SKM-1 (cell line): Measurements from ENCODE around the gene LIPG.
"Not testable (repeated sequence)": the region's sequence is repeated elsewhere in the genome, so short reads cannot be mapped to it uniquely, and the experiment has no call there.

Experiments
- DNase-seq: peaks from one replicate; lab custom pipeline; 2025; ENCODE audit not compliant: unreplicated experiment; lab: John Stamatoyannopoulos, UW

The LIPG gene

DNA sequence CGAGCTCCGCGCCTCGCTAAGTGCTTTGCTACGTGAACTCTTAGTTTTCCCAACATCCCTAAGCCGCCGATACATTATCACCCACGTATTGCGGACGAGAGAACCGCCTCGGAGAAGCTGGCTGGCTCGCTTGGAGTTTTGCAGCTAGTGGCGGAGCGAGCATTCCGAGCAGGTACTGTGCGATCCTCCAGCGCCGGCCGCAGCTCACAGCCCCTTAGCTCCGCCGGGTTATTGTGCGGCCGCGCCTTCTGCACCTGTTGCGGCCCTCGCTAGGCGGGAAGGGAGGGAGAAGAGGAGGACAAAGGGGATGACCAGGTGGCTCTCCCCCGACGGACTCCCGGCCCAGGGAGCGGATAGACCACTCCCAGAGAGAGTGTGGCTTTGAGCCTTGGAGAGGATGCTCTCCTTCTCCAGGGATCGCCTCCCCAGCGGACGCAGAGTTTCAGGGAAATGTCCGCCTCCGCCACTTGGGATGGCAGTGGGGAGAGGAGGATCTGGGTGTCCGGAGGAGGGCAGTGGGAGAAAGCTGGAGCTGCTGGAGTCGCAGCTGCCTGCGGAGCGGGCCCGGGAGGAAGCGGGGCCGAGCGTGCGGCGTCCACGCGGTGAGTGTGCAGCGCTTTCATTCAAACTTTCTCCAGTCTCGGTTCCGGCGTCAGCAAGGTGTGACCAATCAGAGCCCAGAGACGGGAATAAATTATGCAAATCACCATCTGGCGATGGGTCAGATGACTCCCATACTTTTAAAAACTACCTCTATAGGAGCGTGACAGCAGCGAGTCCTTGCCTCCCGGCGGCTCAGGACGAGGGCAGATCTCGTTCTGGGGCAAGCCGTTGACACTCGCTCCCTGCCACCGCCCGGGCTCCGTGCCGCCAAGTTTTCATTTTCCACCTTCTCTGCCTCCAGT, at the start of gene LIPG:
LIPG (plus strand) TSS at position 769 of the 905 bp plus-strand sequence. CDS start 252 bp downstream, outside the sequence.
- no peak for DNase-seq

DNA sequence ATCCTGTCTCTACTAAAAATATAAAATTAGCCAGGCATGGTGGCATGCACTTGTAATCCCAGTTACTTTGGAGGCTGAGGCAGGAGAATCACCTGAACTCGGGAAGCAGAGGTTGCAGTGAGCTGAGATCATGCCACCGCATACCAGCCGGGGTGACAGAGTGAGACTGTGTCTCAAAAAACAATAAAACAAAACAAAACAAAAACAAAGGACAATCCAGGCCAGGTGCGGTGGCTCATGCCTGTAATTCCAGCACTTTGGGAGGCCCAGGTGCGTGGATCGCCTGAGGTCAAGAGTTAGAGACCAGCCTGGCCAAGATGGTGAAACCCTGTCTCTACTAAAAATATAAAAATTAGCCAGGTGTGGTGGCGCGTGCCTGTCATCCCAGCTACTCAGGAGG, 49.0 kb upstream of the LIPG start:
- DNase-seq = not testable (repeated sequence)

DNA sequence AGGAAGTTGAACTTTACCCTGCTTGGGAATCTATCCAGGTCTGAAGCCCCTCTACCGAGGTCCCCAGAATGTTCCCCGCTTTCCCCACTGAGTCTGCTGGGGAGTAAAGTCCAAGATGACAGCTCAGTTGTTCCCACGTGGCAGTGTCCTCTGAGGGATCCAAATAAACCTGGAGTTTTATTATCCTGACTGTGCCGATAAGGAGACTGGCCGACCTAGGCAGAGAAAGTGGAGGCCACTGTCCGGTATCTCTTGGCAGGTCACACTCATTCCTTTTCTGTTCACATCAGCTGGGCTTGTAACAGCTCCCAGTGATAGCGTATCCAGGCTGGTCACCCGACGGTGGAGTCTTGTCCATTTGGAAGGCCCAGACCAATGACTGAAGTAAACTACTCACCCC, 47.3 kb upstream of the LIPG start:
- no peak for DNase-seq

DNA sequence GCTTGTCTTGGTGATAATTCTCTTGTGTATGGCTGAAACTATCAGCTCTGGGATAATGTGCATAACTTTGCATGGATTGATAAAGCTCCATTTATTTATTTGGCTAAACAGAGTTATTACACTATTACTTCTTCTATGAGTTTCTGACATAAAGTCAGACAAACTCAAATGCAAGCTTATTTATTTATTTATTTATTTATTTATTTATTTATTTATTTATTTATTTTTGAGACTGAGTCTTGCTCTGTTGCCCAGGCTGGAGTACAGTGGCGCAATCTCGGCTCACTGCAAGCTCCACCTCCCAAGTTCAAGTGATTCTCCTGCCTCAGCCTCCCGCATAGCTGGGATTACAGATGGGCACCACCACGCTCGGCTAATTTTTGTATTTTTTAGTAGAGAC, 46.9 kb upstream of the LIPG start:
- not testable (repeated sequence) for DNase-seq

DNA sequence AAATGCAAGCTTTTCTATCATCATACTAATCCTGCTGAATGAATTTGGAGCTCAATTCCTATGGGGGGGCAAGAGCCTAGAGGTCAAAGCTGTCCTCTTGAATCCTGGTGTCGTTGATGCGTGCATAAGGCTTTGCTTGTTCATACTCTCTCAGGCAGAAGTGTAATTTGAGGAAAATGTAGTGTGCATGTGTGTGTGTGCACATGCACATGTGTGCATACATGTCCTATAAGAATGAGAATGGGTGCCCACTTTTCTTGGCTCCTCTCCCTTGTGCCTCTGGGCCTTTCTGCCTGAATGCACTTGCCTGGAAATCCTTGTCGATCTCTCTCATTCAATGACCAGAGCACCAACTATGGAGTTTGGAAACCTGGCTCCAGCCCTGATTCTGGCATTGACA, 46.3 kb upstream of the LIPG start:
- no peak for DNase-seq

DNA sequence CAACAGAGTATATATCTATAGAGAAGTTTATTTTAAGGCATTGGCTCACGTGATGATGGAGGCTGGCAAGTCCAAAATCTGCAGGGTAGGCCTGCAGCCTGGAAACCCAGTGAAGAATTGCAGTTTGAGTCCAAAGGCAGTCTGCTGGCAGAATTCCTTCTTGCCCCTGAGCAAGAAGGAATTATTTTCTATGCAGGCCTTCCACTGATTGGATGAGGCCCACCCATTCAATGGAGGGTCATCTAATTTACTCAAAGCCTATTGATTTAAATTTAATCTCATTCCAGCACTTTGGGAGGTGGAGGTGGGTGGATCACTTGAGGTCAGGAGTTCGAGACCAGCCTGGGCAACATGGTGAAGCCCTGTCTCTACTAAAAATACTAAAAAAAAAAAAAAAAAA, 44.4 kb upstream of the LIPG start:
- no peak for DNase-seq

DNA sequence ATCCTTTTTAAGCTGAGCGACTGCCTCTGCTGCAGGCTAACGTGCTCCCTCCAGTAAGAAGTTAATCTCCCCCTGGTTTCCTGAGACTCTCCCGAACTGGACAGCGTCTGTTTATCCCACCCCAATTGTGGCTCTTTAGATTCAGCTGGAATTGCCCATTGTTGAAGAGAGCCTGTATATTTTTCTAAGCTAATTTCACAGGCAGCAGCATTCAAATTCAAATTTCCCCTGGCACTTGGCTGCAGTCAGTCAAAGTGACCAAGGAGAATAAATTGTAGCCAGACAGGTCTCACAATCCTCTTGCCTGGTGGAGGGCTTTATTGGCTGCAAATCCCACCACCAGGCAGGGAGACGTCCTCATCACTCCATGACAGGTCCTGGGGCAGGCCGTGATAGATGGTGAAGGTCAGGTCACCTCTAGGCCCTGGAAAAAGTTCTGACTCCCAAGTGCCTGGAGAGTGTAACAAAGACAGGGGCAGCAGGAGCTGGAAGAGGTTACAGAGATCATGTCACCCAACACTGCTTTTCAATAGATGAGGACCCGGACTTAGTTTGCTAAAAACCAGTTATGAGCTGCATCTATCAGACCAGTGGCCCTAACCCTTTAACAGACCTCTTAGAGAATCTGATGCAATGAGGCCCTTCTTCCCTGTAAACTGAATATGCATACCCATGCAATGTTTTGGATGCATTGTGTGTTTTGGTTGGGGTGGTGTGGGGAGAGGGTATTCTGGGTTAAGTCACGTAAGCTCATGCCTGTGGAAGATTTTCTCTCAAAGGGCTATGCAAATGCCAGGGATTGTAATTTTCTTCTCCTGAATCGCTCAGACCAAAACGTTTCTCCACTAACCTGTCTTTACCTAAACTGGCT, 42.5 kb upstream of the LIPG start:
- DNase-seq = no peak

DNA sequence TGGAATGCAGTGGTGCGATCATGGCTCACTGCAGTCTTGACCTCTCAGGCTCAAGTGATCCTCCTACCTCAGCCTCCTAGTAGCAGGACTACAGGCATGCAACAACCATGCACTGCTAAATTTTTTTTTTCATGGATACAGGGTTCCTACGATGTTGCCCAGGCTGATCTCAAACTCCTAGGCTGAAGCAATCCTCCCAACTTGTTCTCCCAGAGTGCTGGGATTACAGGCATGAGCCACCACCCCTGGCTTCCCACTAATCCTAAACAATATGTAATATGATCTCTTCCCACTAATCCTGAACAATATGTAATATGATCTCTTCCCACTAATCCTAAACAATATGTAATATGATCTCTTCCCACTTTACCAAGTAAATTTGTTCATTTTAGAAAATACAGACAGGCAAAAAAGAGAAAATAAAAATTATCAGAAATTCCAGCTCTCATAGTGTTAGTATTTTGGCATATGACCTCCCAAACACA, 41.2 kb upstream of the LIPG start:
- DNase-seq = no peak

DNA sequence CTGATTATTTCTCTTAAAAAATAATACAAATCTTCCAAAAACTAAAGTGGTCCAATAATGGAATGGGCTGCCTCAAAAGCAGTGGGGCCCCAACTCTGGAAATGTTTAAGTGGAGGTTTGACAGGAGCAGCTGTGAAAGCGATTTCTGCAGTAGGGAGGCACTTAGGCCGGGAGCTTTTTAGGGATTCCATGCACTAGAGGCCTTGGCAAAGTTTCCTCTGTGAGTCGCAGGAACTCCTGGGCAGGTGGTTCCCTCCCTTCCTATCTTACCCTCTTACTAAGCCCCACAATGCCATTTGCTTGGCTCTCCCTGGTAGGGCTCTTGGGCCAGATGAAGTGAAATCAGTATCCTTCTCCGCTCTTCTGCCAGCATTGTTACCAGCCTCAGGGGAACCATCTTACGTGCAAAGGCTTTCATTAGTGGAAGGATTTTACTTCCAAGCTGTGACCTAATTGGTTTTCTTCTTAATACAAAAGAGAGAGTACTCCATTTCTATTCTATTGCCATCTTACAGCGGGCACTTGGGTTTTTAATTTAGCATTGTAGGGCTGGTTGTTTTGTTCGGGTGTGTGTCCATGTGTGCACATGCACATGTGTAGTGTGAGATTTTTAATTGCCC, 40.5 kb upstream of the LIPG start:
- no peak for DNase-seq

DNA sequence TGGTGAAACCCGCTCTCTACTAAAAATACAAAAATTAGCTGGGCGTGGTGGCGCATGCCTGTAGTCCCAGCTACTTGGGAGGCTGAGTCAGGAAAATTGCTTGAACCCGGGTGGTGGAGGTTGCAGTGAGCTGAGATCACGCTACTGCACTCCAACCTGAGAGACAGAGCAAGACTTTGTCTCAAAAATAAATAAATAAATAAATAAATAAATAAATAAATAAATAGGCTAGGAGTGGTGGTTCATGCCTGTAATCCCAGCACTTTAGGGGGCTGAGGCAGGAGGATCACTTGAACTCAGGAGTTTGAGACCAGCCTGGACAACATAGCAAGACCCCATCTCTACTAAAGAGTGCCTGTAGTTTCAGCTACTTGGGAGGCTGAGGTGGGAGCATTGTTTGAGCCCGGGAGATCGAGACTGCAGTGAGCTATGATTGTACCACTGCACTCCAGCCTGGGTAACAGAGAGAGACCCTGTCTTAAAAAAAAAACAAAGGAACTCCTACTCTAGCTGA, 38.2 kb upstream of the LIPG start:
- not testable (repeated sequence) for DNase-seq

DNA sequence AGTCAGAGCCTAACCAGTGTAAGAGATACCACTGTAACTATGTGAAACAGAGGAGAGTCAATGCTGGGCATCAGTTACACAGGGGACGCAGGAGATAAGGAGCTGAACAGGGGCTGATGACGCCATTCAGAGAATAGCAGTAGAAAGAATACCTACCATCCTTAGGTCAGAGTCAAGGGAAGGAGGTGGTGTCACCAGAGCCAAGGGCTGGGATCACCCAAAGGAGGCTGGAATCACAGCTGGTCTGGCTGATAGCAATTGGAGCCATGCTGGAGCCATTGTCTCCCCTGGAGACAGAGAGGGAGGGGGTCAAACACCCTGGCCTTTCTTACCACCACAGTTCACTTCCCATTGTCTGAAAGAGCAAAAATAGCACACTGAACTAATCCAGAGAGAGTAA, 37.5 kb upstream of the LIPG start:
- DNase-seq = no peak

DNA sequence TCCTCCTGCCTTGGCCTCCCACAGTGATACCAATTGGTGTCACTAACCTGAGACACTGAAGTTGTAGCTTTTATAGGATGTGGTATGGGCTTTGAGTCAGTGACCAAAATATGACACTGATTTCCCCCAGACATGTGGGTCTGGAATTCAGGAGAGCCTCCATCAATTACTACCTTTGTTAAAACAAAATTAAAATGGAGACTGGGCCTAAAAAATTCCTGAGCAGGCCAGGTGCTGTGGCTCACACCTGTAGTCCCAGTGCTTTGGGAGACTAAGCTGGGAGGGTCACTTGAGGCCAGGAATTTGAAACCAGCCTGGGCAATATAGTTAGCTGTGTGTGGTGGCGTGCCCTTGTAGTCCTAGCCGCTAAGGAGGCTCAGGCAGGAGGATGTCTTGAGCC, 36.9 kb upstream of the LIPG start:
- no peak for DNase-seq

DNA sequence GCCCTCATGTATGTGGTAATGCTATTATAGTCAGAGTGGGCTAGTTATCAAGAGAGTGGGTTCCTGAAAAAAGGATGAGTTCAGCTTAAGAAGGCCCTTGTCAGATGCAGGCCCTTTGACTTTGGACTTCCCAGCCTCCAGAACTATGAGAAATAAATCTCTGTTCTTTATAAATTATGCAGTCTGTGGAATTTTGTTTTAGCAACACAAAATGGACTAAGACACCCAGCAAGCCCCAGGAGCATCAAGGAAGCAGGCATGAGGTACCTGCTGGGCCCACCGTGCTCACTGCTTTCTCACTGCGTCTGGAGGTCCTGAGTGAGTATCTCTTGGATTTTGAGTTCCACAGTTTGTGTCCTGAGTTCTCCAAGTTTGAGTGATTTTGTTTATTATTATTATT, 35.9 kb upstream of the LIPG start:
- DNase-seq = no peak

DNA sequence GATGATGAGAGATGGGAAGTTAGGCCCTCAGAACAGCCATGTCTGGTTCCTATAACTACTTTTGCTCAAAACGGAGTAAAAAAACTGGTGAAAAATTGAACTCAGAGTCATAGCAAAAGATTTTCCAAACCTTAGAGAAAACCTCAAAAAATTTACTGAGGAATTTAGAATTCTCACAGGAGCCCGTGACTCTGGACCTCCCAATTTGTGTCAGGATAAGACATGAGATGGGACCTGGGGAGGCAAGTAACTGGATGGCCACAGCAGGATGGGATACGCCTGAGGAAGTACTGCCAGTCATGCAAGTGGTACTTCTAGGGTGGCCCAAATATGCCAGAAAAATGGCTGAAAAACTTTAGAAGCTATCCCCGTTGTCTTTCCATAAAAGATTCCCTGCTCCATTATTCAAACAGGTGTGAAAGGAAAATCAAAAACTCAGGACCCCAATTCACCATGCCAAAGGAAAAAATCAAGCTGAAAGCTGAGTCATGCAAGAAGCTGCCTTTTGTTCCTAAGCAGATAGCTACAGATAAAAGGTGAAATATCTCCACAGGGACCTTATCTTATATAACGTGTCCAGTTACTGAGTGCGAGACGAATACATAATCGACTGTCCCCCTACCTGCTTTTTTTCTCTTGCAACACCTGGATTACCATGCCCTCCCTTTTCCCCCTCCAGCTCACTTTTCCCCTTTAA, 34.1 kb upstream of the LIPG start:
- no peak for DNase-seq

DNA sequence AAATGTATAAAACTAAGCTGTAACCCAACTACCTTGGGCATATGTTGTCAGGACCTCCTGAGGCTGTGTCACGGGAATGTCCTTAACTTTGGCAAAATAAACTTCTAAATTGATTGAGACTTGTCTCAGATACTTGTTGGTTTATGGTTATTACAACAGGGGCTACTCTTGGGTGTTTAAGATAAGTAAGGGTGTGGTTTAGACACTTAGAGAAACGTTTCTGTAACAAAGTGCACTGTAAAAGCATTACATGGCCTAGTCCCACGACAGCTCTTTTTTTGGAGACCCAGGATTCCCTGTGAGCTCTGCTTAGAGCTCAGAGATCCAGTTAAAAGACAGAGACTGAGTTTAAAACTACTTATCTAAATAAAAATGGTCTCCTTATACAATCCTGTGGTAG, 32.3 kb upstream of the LIPG start:
- no peak for DNase-seq

DNA sequence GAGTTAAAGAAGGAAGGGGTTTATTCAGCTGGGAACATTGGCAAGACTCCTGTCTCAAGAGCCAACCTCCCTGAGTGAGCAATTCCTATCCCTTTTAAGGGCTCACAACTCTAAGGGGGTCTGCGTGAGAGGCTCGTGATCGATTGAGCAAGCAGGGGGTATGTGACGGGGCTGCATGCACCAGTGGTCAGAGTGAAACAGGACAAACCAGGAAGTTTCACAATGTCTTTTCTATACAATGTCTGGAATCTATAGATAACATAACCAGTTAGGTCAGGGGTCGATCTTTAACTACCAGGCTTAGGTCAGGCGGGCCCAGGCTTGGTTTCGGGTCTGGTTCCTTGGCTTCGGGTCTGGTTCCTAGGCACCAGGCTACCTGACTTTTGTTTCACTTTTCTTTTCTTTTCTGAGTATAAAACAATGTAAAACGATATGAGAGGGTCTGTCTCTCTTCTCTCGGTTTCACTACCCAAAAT, 30.1 kb upstream of the LIPG start:
- DNase-seq = peak; percentile 33

DNA sequence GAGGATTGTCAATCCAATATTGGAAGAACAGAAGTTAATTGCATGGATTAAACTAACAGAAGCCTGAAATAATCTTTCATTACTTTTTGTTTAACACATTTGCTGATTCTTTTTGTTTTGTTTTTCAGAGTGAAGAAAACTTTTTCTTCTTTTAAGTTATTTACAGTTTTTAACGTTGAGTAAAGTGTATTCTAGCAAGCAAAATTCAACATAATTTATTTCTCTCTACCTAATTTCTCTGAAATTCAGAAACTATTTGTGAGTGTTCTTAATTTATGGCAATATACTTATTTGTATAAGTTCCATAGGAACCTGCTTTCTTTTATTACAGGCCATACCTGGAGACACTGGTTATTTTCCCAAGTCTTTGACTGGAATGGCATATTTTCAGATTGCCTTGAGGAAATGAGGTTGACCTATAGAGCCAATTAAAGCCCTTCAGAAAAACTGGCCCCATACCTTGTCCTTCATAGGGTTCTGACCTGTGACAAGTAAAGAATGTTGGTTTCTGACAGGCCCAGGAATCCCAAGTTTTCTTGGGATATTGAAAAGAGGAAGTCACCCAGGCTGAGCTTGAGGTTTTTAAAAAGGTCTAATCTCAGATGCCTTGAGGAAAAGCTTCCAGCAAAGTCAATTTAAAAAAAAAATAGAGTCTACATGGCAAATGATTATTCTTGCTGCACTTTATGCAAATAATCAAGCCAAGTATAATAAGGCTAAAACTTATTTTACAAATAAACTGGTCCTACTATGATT, 26.8 kb upstream of the LIPG start:
- no peak for DNase-seq

DNA sequence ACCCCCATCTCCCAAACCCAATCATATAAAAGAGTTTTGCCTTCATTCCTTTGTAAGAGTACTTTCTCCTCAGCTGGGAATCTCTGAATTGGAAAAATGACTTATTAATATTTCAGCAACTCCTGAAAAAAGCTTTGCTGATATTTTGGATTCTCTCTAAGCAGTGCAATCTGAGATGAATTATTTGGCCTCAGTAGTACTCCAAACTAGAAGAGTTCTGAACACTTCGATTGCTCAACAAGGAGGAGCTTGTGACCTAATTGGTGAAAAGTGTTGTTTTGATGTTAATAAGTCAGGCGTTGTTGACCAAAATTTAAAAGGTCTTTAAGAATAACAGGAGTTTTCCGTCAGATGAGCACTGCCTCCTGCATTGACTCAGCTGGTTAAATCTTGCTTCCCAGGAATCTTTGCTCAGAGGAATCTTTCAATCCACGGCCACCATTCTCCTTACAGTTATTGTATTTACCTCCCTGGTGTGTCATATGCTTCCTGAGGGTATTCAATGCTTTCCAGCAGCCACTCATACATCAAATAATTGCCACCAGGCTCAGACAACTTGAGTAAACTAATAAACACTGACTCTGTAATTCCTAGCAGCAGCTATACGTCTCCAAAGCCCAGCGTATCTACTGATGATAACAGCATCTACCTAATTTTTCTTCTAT, 24.5 kb upstream of the LIPG start:
- DNase-seq = no peak

DNA sequence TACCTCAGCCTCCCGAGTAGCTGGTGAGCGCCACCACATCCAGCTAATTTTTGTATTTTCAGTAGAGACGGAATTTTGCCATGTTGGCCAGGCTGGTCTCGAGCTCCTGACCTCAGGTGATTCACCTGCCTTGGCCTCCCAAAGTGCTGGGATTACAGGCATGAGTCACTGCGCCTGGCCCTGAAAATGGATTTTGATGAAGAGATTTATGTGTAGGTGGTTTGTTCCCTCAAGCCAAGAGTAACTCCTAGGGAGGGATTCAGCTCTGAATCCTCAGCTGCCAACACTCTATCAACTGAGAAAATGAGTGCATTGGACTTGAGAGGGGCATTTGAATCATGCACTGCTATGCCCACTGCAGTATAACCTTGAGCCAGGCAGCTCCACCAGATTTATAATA, 17.5 kb upstream of the LIPG start:
- no peak for DNase-seq
